Chondrocyte (in vitro differentiated cells): ENCODE data around the gene ESRRA. TPM values are rescaled to one million over a fixed set of nuclear protein-coding genes. Genes with fewer than 3 reads are reported as not detected.
"Not testable (repeated sequence)": the region's sequence is repeated elsewhere in the genome, so short reads cannot be mapped to it uniquely, and the experiment has no call there.

Experiments used
- DNase-seq: peaks from one replicate; pipeline ENCODE4 v3.0.0; 2021; ENCODE audit warnings: mixed read lengths, low spot score
- H3K27ac Mint-ChIP-seq: one replicate; pipeline ENCODE4 v1.8.0; 2021; ENCODE audit warnings: mild to moderate bottlenecking, moderate library complexity, mixed read lengths; ENCODE audit not compliant: unreplicated experiment
- H3K27me3 Mint-ChIP-seq: 2 replicates; pipeline ENCODE4 v1.8.0; 2021; ENCODE audit warnings: low read depth, mixed read lengths
- H3K36me3 Mint-ChIP-seq: 2 replicates; pipeline ENCODE4 v1.8.0; 2021; ENCODE audit warnings: low read depth, mixed read lengths
- H3K4me1 Mint-ChIP-seq: 2 replicates; pipeline ENCODE4 v1.8.0; 2021; ENCODE audit warnings: low read depth, mild to moderate bottlenecking, mixed read lengths
- H3K4me3 Mint-ChIP-seq: one replicate; pipeline ENCODE4 v1.8.0; 2021; ENCODE audit warnings: mild to moderate bottlenecking, moderate library complexity, mixed read lengths; ENCODE audit not compliant: unreplicated experiment
- H3K9me3 Mint-ChIP-seq: 2 replicates; pipeline ENCODE4 v1.8.0; 2021; ENCODE audit warnings: low read depth, mixed read lengths
- total RNA-seq: library from RNA; stranded (reverse); gene quantifications from 3 replicates; pipeline ENCODE4 v1.2.1, GENCODE V29; 2021
- TF ChIP-seq, protein P1 (sequence below): fragments of 200-600 bp; sonication (generic); IDR thresholded peaks from 2 replicates; pipeline ENCODE4 v1.5.0; 2021; ENCODE audit warnings: antibody characterized with exemption, mild to moderate bottlenecking, moderate library complexity

ESRRA gene
- total RNA-seq, 1 donor from 2014 or later = 29.6 TPM

DNA sequence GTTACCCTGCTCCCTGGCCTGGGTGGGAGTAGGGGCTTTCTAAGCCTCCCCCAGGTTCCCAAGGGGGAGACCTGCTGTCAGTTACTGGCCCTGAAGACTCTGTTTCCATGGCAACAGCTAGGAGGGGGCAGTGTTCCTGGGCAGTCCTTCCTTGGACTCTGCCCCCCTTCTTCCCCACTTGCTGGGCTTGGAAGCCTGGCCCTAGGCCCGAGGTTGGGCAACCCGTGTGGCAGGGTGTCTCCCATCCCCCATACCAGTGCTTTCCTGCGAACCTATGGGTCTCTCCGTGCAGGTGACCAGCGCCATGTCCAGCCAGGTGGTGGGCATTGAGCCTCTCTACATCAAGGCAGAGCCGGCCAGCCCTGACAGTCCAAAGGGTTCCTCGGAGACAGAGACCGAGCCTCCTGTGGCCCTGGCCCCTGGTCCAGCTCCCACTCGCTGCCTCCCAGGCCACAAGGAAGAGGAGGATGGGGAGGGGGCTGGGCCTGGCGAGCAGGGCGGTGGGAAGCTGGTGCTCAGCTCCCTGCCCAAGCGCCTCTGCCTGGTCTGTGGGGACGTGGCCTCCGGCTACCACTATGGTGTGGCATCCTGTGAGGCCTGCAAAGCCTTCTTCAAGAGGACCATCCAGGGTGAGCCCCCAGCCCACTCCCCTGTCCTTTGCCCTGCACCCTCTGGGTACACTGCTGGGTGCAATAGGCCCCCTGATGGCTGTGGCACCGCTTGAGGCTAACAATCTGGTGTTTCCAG lies 1.7 kb downstream of the ESRRA start:
- no peaks in the 10 kb centered on the region for H3K27me3 Mint-ChIP-seq
- peaks cover 1% of the 10 kb centered on the region for H3K36me3 Mint-ChIP-seq
- H3K9me3 Mint-ChIP-seq = no peaks in the 10 kb centered on the region
- peak overlapping the region; percentile 15 for H3K27ac Mint-ChIP-seq
- peak overlapping the region; percentile 91 for H3K4me3 Mint-ChIP-seq
- TF ChIP-seq, protein P1, sequence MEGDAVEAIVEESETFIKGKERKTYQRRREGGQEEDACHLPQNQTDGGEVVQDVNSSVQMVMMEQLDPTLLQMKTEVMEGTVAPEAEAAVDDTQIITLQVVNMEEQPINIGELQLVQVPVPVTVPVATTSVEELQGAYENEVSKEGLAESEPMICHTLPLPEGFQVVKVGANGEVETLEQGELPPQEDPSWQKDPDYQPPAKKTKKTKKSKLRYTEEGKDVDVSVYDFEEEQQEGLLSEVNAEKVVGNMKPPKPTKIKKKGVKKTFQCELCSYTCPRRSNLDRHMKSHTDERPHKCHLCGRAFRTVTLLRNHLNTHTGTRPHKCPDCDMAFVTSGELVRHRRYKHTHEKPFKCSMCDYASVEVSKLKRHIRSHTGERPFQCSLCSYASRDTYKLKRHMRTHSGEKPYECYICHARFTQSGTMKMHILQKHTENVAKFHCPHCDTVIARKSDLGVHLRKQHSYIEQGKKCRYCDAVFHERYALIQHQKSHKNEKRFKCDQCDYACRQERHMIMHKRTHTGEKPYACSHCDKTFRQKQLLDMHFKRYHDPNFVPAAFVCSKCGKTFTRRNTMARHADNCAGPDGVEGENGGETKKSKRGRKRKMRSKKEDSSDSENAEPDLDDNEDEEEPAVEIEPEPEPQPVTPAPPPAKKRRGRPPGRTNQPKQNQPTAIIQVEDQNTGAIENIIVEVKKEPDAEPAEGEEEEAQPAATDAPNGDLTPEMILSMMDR = no peak
- DNase-seq = peak; percentile 77
- H3K4me1 Mint-ChIP-seq = peaks cover 17% of the 10 kb centered on the region

DNA sequence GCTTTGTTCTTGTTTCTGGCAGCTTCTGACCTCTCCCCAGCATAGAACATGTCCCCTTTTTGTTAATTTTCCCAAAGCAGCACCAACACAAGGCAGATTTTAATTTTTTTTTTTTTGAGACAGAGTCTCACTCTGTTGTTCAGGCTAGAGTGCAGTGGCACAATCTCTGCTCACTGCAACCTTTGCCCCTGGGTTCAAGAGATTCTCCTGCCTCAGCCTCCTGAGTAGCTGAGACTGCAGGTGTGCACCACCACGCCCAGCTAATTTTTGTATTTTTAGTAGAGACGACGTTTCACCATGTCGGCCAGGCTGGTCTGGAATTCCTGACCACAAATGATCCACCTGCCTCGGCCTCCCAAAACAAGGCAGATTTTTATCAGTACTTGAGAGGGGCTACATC lies 2.5 kb downstream of the ESRRA start:
- H3K9me3 Mint-ChIP-seq, H3K36me3 Mint-ChIP-seq, DNase-seq, H3K27me3 Mint-ChIP-seq, H3K4me3 Mint-ChIP-seq: not testable (repeated sequence)
- Mint-ChIP-seq H3K4me1 (peaks cover 17% of the 10 kb centered on the region), H3K27ac (peak overlapping the region; percentile 15)

DNA sequence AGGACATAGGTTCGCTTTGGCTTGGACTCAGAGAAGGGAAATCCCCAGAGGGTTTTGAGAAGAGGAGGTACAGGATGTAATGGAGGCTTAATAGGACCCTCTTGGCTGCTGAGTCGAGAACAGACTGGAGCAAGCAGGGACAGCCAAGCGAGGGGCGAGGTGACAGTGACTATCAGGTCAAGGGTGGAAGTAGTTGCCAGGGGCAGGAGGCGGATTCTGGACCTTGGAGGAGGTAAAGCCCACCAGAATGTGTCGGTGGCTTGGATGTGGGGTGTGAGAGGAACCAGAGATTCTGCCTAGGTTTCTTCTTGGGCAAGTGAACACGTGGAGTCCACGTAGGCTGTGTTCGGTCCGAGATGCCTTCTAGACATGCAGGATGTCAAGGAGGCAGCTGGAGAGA lies 7.6 kb downstream of the ESRRA start:
- Mint-ChIP-seq H3K4me3 (no peak overlapping the region), H3K4me1 (peaks cover 10% of the 10 kb centered on the region), H3K27me3 (no peaks in the 10 kb centered on the region), H3K36me3 (no peaks in the 10 kb centered on the region), H3K27ac (peak overlapping the region; percentile 39), H3K9me3 (no peaks in the 10 kb centered on the region)
- DNase-seq = no peak
- TF ChIP-seq, protein P1 = no peak

DNA sequence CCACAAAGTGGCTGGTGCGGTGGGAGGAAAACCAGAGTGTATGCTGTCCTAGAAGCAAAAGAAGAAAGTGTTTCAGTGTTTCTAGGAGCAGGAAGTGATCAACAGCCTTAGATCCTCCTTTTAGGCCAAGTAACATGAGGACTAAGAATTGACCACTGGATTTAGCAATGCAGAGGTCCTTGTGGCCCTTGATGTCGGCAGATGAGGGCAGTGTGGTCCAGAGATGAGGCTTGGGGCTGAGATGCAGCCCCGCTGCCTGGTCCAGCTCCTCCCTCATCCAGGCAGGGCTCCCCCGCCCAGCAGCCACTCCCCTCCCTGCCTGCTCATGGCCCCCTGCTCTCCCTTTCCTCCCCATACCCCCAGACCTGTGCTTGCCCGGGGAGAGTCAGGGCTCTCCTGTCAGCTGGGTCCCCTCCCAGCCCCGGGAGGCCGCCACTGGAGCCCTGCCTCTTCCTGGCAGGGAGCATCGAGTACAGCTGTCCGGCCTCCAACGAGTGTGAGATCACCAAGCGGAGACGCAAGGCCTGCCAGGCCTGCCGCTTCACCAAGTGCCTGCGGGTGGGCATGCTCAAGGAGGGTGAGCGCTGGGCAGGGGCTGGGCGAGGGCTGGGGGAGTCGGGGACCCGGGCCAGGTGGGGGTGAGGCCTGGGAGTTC lies 8.3 kb downstream of the ESRRA start:
- peaks cover 10% of the 10 kb centered on the region for H3K4me1 Mint-ChIP-seq
- peak overlapping the region; percentile 39 for H3K27ac Mint-ChIP-seq
- no peaks in the 10 kb centered on the region for H3K27me3 Mint-ChIP-seq
- H3K4me3 Mint-ChIP-seq = no peak overlapping the region
- no peak for DNase-seq
- TF ChIP-seq, protein P1 = no peak
- no peaks in the 10 kb centered on the region for H3K9me3 Mint-ChIP-seq
- H3K36me3 Mint-ChIP-seq = no peaks in the 10 kb centered on the region

DNA sequence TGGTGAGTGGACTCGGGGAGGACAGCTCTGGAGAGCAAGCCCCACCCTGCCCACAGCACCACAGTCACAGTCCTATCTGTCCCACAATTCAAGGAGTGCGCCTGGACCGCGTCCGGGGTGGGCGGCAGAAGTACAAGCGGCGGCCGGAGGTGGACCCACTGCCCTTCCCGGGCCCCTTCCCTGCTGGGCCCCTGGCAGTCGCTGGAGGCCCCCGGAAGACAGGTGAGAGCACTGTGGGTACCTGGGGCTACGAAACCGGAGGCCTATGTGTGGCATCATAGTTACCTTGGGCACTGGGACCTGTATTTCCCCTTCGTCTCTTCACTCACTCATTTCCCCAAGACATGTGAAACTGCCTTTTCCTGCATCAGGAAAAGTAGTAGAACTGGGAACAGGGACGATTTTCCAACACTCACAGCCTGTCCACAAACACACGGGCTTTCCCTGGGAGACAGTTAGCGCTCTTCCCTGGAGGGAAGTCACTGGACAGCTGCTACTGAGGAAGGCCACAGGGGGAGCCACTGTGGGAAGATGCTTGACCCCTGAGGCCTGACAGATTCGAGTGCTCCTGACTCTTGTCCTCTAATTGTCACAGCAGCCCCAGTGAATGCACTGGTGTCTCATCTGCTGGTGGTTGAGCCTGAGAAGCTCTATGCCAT lies 9.0 kb downstream of the ESRRA start:
- peak overlapping the region; percentile 84 for H3K27ac Mint-ChIP-seq
- DNase-seq = peak; percentile 85
- H3K4me3 Mint-ChIP-seq = no peak overlapping the region
- no peaks in the 10 kb centered on the region for H3K36me3 Mint-ChIP-seq
- H3K4me1 Mint-ChIP-seq = peaks cover 14% of the 10 kb centered on the region
- H3K9me3 Mint-ChIP-seq = no peaks in the 10 kb centered on the region
- H3K27me3 Mint-ChIP-seq = no peaks in the 10 kb centered on the region
- TF ChIP-seq, protein P1 = peak; percentile 50
